Posterior cingulate gyrus (tissue), 11 donors: Measurements from ENCODE around the gene RNF34.
A peak's percentile ranks its signal among the peaks of the same experiment; 100 is the strongest.

Source experiments
- DNase-seq, 10 donors: peaks; one replicate each; pipeline versions ENCODE4 v3.0.0 to v3.0.0-alpha.2; 2020 to 2021; ENCODE audit warnings: mixed read lengths in 3 of 10
- intact Hi-C: fragments of 100-400 bp; cut with DNase I; formaldehyde crosslinking; loops from one replicate; pipeline ENCODE4 v1.15.1; 2023

The RNF34 gene

GRCh38 chr12:121432740-121433480 is 33.0 kb downstream of the RNF34 start:
- no peak for DNase-seq
- intact Hi-C loops, result no loop called here

DNA sequence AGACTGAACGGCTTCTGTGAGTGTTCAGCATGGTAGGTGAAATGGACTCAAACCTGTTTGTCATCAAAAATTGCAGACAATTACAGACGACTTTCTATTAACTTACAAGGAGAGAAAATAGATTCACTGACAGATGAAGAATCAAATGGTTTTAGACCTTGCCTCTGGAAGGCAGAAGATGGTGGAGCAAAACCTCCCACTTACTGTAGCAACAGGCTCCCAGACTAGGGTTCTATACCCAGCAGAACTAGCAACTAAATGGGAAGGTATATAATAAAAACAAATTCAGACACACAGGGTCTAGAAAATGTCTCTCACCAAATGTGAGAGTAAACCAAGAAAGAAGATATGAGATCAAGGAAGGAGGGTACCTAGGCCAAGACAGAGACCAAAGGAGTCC is 36.8 kb downstream of the RNF34 start:
- DNase-seq, result no peak
- intact Hi-C loops, result no loop called here

GRCh38 chr12:121438905-121439304 is 39.0 kb downstream of the RNF34 start:
- intact Hi-C loops, result no loop called here
- peak in 4 of 10 donors; percentile 36 to 85 (median 54) for DNase-seq

DNA sequence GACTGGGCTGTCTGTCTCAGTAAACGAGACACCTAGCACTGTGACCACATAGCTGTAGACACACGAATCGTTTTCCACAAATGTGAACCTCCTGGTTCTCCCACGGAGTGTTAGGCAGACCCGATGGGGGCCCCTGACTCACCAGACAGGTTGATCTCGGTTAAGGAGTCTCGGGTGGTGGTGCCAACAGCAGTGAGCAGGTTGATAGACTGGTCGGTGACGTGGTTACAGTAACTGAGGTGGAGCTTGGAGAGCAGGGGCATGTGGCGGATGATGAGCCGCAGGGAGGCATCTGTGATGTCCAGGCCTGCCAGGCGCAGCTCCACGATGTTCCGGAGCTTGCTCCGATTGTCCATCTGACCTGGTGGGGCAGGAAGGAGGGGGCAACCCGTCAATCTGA is 39.8 kb downstream of the RNF34 start:
- no peak for DNase-seq
- intact Hi-C loops, result loop anchor here (2.0 to 5.0 kb wide), 2 partner anchors 41 to 92 kb away; no protein-coding TSS in a partner anchor

DNA sequence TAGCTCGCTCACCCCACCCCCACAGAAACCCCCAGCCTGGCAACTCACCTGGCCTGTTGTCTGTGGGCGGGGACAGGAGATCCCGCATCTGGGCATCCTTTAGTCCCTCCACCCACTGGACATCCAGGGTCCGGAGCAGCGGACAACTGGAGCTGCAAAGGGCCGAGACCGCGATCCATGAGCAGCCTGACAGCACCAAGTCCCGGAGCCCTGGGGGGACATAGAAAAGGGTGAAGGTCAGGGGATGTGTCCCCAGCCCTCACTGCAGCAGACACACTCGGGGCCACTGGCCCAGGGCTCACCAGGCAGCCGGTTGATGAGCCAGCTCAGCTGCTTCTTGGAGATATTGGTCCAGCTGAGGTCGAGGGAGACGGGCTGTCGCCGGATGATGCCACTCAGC is 40.9 kb downstream of the RNF34 start:
- peak in 1 of 10 donors; percentile 81 for DNase-seq
- intact Hi-C loops, result loop anchor here (2.0 to 5.0 kb wide), 2 partner anchors 42 to 93 kb away; no protein-coding TSS in a partner anchor

DNA sequence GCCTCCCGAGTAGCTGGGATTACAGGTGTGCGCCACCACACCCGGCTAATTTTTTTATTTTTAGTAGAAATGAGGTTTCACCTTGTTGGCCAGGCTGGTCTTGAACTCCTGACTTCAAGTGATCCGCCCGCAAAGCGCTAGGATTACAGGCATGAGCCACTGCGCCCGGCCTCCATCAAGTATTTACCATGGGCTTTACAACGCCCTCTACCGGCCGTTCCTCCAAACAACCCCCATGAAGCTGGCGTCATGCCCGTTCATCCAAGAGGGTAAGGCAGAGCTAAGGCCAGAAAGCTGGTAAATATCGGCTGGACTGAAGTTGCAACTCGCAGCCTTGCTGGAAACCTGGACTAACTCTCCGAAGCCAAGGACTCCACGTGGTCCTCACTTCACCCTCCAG is 41.6 kb downstream of the RNF34 start:
- intact Hi-C loops, result loop anchor here (2.0 to 5.0 kb wide), 2 partner anchors 43 to 94 kb away; no protein-coding TSS in a partner anchor
- peak in 1 of 10 donors; percentile 84 for DNase-seq

DNA sequence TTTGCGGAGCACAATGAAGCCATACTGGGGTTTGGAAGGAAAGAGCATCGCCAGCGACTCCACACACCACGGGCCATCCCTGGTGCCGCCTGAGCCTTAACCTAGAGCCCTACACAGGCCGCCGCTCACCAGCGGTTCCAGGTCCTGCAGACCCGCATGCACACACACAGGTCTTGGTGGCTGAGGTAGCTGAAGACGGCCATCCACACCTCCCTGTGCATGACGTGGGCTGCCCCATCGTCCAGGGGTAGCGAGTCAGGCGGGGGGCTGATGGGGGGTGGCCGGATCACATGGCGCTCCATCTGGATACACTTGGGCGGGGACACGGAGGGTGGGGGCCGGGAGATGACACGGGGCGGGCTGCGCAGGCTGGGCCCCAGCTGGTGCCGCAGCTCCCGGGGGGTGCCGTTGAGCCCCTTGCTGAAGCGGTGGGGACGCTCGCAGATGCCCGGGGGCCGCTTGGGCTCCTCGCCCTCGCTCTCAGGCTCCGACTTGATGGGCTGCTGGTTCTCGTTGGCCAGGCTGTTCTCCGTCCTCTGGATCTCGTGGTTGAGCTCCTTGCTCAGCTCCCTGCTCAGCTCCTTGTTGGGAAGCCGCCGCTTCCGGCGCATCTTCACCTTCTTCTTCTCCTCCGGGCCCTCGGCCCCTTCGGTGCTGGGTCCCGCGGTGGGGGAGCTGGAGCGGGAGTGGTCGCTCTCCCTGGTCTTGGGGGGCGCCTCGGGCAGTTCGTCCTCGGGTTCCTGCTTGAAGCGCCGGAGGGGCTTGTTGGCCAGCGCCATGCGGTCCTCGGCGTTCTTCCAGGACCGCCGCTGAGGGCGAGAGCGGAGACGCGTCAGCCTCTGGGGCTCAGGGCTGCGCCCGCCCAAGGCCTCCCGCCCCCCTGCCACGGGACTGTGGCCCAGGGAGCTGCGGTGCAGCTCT is 42.4 kb downstream of the RNF34 start:
- intact Hi-C loops, result loop anchor here (2.0 to 5.0 kb wide), 2 partner anchors 95 to 107 kb away; no protein-coding TSS in a partner anchor
- peak in 1 of 10 donors; percentile 77 for DNase-seq

GRCh38 chr12:121443193-121443870 is 43.4 kb downstream of the RNF34 start:
- intact Hi-C loops, result loop anchor here (2.0 to 5.0 kb wide), 2 partner anchors 96 to 109 kb away; no protein-coding TSS in a partner anchor

DNA sequence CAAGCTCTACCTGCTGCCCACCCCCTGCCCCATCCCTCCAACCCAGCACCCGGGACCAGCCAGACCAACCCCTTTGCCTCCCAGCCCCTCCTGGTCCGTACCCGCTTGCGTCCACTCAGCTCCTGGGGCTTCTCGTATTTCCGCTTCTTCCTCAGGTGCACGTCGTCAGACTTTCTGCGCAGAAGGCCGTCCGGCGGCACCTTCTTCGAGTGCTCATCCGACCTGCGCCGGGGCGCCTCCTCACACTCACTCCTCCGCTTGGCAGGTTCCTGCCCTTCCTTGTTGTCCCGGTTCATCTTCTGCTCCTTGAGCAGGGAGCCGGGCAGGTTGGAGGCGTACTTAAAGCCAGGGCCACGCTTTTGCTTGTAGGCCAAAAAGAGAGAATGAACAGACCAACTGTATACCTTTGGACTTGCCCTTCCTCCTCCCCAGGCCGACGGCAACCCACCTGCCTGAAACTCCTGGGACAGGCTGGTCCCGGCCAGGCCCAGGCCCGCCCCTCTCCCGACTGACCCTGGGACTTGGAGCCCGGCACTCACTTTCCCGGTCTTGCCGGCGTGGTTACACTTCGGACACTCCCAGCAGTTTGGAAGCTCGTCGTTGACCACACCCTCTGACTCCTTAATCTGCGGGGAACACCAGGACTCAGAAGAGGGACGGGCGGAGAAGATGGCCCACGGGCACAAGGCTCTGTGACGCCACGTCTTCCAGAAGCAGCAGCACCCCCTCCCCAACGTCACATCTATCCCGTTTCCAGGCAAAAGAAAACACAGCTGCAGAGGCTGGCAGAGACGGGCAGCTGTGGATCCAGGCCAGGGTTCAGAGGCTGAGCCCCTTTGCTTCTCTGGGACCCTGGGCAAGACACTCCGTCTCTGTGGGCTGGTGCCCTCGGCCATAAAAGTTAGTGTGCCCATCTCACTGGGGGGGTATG is 44.3 kb downstream of the RNF34 start:
- intact Hi-C loops, result loop anchor here (2.0 to 5.0 kb wide), 2 partner anchors 97 to 109 kb away; no protein-coding TSS in a partner anchor
- DNase-seq, result peak in 2 of 10 donors; percentile 38 to 90

More at GRCh38 chr12:121443193-121443870, 43.4 kb downstream of the RNF34 start:
- peak; percentile 78 to 98 (median 91) for DNase-seq

DNA sequence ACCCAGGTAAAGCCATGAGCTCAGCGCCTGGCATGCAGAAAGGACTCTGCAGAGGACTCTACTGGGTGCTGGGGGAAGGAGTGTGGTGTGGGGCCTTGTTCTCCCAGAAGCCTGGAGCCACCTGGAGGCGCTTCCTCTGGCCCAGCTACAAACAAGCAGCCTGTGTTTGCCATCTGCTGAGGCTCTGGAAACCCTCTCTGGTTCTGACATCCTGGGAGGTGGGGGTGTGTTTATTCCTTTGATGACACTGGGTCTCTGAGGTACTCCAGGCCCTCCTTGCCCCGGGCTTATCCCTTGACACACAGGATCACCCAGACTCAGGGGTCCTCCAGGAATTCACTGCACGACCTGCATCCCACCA is 44.9 kb downstream of the RNF34 start:
- peak in 1 of 10 donors; percentile 80 for DNase-seq
- intact Hi-C loops, result loop anchor here (5.0 kb wide), 1 partner anchor 98 kb away; no protein-coding TSS in a partner anchor

DNA sequence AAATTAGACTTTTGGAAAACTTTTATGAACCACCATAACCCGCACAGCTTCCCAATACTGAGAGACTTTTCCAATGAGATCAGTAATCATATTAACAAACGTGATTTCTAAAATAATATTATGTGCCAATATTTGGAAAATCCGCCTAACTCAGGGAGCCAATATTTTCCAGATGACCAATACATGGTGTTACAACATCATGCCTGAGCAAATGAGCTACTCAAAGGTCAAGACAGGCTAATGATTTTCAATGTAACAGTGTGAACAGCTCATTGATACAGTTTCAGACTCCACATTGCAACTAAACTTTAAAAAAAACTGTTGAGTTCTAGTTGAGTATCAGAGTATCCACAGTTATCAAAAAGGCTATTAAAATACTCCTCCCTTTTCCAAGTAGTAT is 46.8 kb downstream of the RNF34 start:
- intact Hi-C loops, result no loop called here
- no peak for DNase-seq

DNA sequence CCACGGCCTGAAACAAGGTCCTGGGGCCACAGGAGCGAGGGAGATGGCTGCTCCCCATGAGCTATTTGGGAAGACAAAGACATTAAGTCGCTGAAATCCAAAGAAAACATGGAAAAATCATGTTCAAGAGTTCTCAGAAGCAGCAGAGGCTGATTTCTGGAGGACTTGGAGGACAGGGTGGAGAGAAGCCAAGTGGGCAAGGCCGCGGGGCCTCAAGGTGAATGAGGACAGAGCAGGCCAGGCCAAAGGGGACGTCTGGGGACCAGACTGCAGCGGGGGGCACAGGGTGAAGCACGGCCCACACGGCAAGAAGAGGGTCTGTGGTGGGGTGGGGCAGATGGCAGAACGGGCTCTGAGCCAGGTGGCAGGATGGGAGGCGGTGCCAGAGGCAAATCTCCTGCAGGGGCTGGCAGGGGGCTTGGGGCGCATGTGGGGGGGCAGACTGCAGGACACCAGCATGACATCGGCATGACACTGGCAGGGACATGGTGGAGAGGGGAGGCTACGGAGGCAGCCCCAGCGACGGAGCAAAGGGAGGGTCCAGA is 48.9 kb downstream of the RNF34 start:
- DNase-seq, result peak in 1 of 10 donors; percentile 69
- intact Hi-C loops, result no loop called here

GRCh38 chr12:121451961-121452339 is 52.0 kb downstream of the RNF34 start:
- intact Hi-C loops, result no loop called here
- DNase-seq, result peak in 1 of 10 donors; percentile 32

- DNase-seq, result peak in 1 of 10 donors; percentile 78
- intact Hi-C loops, result no loop called here
These were observed 52.5 kb downstream of the RNF34 start for GRCh38 chr12:121452340-121452984.

- peak in 1 of 10 donors; percentile 87 for DNase-seq
- intact Hi-C loops, result no loop called here
These were observed 53.1 kb downstream of the RNF34 start for GRCh38 chr12:121452985-121453360.

GRCh38 chr12:121453629-121454028 is 53.7 kb downstream of the RNF34 start:
- intact Hi-C loops, result no loop called here
- DNase-seq, result peak in 1 of 10 donors; percentile 83

- intact Hi-C loops, result no loop called here
- DNase-seq, result peak in 1 of 10 donors; percentile 46
These were observed 55.0 kb downstream of the RNF34 start for GRCh38 chr12:121454921-121455320.

- peak in 1 of 10 donors; percentile 63 for DNase-seq
- intact Hi-C loops, result no loop called here
These were observed 56.0 kb downstream of the RNF34 start for GRCh38 chr12:121455766-121456420.
